ENCODE results near the gene ACTMAP. TPM values are rescaled to one million over a fixed set of nuclear protein-coding genes. Genes with fewer than 3 reads are reported as not detected.

Gene ACTMAP
- total and polyA plus RNA-seq, 9 of the 15 experiments (the other 6 are each of a cell fraction or from before 2014, with no cell fraction given), result 1.7 to 16.6 (median 4.9) TPM

- Histone ChIP-seq H3K4me1 (replicated peaks in 1 of 2; ENCODE audit: control insufficient read depth in 2 of 2, insufficient read depth in 2 of 2, low read length in 2 of 2) (peaks cover 4 to 12% of the 10 kb centered on the region in 2 experiments; a peak in 4 of 5 replicates), H3K9me1 (ENCODE audit: control insufficient read depth, insufficient read depth, low read length) (peaks cover 4% of the 10 kb centered on the region), H3K9me3 (replicated peaks; ENCODE audit: control insufficient read depth, insufficient read depth, low read depth, low read length) (no peaks in the 10 kb centered on the region), H3K27ac (ENCODE audit: extremely low read depth, low read depth, low read length) (no peak overlapping the region), H3K36me3 (ENCODE audit: control insufficient read depth, insufficient read depth, low read length) (peaks cover 39% of the 10 kb centered on the region), H3K27me3 (ENCODE audit: control insufficient read depth in 2 of 2, insufficient read depth in 2 of 2, low read length in 2 of 2) (no peaks in the 10 kb centered on the region), H3K4me3 (no peak overlapping the region), H3K79me2 (ENCODE audit: control insufficient read depth, insufficient read depth, low read length) (peaks cover 34% of the 10 kb centered on the region), H2AFZ (ENCODE audit: low read depth, low read length) (no peak overlapping the region), H3K4me2 (ENCODE audit: insufficient read depth, low read length) (no peak overlapping the region), H4K20me1 (replicated peaks; ENCODE audit: control insufficient read depth, insufficient read depth, low read length) (no peaks in the 10 kb centered on the region), H3K9ac (ENCODE audit: insufficient read depth in 1 of 2, low read depth in 2 of 2, low read length in 2 of 2) (no peak overlapping the region)
- intact Hi-C loops (cut with micrococcal nuclease) (no loop called here), in situ Hi-C loops (cut with MboI) (no loop called here)
- ChIA-PET CTCF (ENCODE audit: low intra/inter-chr PET ratio) (no interaction called here), POLR2A (interaction anchor here (0.7 kb wide), 1 partner anchor 24 kb away, joined by 3 read pairs; no protein-coding TSS in a partner anchor)
- DNase-seq (ENCODE audit: extremely low read depth in 1 of 4, low spot score in 3 of 4), result no peak
- no peak for ATAC-seq
- no peak for FAIRE-seq
- no TSS peak for BruUV-seq (replicated peaks)
- 90% methylated on average over 5 of the region's 5 CpGs for WGBS (ENCODE audit: insufficient coverage, low coverage, missing lambda C conversion rate)
- TF ChIP-seq MIER1 (IDR thresholded peaks at IDR 0.05; ENCODE audit: low read depth) (no peak), GTF2A2 (tag; IDR thresholded peaks at IDR 0.05) (no peak), PTBP1 (IDR thresholded peaks at IDR 0.05; ENCODE audit: low read depth, low read length) (no peak), ZNF12 (CRISPR knock-in tag; IDR thresholded peaks at IDR 0.05) (peak; percentile 99)
These were observed 26.5 kb downstream of the ACTMAP start for GRCh38 chr19:40723661-40724254.

GRCh38 chr19:40721936-40722661, 28.2 kb downstream of the ACTMAP start:
- POLR2A ChIA-PET, result interaction anchor here (0.7 to 2.0 kb wide), 5 partner anchors 10 to 78 kb away, joined by 3 to 4 read pairs (median 3); partner anchors contain the start of genes ACTMAP and SNRPA
- no peaks in the 10 kb centered on the region for H4K20me1 ChIP-seq (replicated peaks; ENCODE audit: control insufficient read depth, insufficient read depth, low read length)
- in situ Hi-C loops (cut with MboI) (no loop called here), intact Hi-C loops (cut with micrococcal nuclease) (no loop called here)
- BruUV-seq (replicated peaks), result no TSS peak
- no peak overlapping the region for H3K27ac ChIP-seq (ENCODE audit: extremely low read depth, low read depth, low read length)
- no peaks in the 10 kb centered on the region for H3K27me3 ChIP-seq (ENCODE audit: control insufficient read depth in 2 of 2, insufficient read depth in 2 of 2, low read length in 2 of 2)
- CTCF ChIA-PET (ENCODE audit: low intra/inter-chr PET ratio), result no interaction called here
- no peaks in the 10 kb centered on the region for H3K9me1 ChIP-seq (ENCODE audit: control insufficient read depth, insufficient read depth, low read length)
- 78% methylated on average over 9 of the region's 9 CpGs for WGBS (ENCODE audit: insufficient coverage, low coverage, missing lambda C conversion rate)
- ATAC-seq (no peak), FAIRE-seq (no peak), DNase-seq (ENCODE audit: extremely low read depth in 1 of 4, low spot score in 3 of 4) (no peak)
- H3K79me2 ChIP-seq (ENCODE audit: control insufficient read depth, insufficient read depth, low read length), result peaks cover 51% of the 10 kb centered on the region
- H3K4me1 ChIP-seq (replicated peaks in 1 of 2; ENCODE audit: control insufficient read depth in 2 of 2, insufficient read depth in 2 of 2, low read length in 2 of 2), result peaks cover 4 to 26% of the 10 kb centered on the region in 2 experiments; a peak in 4 of 5 replicates
- peaks cover 28% of the 10 kb centered on the region for H3K36me3 ChIP-seq (ENCODE audit: control insufficient read depth, insufficient read depth, low read length)
- H3K9me3 ChIP-seq (replicated peaks; ENCODE audit: control insufficient read depth, insufficient read depth, low read depth, low read length), result no peaks in the 10 kb centered on the region
- H3K4me2 ChIP-seq (ENCODE audit: insufficient read depth, low read length), result no peak overlapping the region
- no peak overlapping the region for H2AFZ ChIP-seq (ENCODE audit: low read depth, low read length)
- H3K4me3 ChIP-seq, result no peak overlapping the region
- no peak overlapping the region for H3K9ac ChIP-seq (ENCODE audit: insufficient read depth in 1 of 2, low read depth in 2 of 2, low read length in 2 of 2)
- TF ChIP-seq HLTF (IDR thresholded peaks at IDR 0.05), result no peak
- TF ChIP-seq MAFK (IDR thresholded peaks at IDR 0.05; ENCODE audit: low read length), result no peak
- TF ChIP-seq MXI1 (IDR thresholded peaks at IDR 0.05; ENCODE audit: low read depth, low read length), result no peak
- no peak for TF ChIP-seq ZNF311 (CRISPR knock-in tag; IDR thresholded peaks at IDR 0.05)

Data from K562 (cell line).